Fibroblast of skin of left biceps (primary cell): Measurements from ENCODE around the gene ANKZF1.
"Not testable (repeated sequence)": the region's sequence is repeated elsewhere in the genome, so short reads cannot be mapped to it uniquely, and the experiment has no call there.

ENCODE experiments used
- DNase-seq, 2 experiments: peaks; one replicate each; pipeline ENCODE4 v3.0.0-alpha.2; 2013; ENCODE audit warnings: low read depth in 2 of 2

ANKZF1 gene

DNA sequence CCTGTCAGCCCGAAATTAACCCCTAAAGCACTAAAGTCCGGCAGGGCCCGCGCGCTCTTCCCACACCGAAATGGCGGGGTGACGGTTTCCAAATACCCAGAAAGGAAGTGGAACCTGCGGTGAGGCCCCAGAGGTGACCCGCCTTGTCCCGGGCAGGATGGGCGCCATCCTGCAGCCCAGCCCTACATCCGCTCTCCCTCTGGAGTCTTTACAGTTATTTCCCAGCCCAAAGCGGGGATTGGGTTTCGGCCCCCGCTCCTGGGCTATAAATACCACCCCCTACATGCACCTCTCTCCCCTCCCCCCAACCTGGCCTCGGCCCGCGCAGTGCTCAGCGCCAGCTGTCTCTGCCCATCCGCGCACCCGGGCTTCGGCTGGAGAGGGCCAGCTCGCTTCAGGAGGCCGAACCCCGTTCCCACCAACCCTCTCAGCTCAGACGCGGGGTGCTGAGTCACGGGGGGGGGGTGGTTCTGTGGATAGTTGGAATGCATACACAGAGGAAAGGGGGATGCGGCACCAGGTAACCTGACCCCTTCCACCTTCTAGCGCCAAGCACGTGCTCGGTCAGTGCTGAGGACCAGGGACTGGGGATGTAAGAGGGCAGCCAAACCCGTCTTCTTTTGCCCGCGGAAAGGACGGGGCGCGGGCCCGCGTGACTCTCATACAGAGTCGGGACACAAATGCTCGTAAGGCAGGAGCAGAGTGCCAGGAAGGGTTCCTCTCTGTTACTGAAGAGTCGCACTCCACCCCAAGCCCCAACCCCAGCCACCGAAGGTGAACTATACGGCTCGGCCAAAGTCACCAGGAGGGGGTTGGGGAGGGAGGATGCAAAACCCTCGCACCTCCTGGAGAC, 23.5 kb downstream of the ANKZF1 start, which contains the start of gene TUBA4B:
Gene TUBA4B (plus strand): TSS at position 344 of the 853 bp plus-strand sequence. CDS start 165 bp downstream, at position 509.
- DNase-seq = no peak

DNA sequence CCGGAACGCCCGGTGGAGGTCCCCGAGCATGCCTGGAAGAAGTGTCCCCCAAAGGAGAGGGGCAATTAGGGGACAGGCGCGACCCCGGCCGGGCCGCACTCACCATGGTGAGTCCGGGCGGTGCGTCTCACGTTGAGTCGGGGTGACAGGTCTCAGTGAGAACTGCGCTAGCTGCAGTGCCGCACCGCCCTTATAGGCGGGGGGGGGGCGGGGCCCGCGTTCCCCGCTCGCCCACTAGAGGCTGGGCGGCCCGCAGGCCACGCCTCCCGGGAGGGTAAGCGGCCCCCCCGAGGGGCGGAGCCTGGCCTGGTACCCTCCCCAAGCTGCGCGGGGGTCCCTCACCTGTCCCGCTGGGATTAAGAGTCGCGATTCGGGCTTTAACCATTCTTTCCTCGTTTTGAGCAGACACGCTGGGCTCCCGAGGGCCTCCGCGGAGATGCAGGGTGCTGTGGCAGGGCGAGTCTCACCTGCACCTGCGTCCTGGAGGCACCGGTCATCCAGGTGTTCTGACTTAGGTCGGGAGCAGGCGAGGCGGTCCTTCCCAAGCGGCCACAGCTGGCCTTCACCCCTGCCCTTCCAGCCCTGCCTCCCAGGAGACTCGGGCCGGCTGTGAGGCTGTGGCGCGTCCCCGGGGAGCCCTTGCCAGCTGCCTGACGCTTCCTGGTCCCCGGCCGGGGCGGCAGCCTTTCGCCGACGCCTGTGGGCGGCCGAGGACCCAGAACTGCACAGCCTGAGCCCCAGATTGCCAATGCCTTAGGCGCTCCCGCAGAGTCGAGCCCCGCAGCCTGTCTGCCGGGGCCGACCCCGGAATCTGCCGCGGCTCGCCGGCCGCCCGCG, 24.4 kb downstream of the ANKZF1 start, which contains the start of gene TUBA4A:
Gene TUBA4A (minus strand): TSS at position 166 of the 837 bp plus-strand sequence. CDS start 60 bp downstream, at position 106.
- DNase-seq = no peak

DNA sequence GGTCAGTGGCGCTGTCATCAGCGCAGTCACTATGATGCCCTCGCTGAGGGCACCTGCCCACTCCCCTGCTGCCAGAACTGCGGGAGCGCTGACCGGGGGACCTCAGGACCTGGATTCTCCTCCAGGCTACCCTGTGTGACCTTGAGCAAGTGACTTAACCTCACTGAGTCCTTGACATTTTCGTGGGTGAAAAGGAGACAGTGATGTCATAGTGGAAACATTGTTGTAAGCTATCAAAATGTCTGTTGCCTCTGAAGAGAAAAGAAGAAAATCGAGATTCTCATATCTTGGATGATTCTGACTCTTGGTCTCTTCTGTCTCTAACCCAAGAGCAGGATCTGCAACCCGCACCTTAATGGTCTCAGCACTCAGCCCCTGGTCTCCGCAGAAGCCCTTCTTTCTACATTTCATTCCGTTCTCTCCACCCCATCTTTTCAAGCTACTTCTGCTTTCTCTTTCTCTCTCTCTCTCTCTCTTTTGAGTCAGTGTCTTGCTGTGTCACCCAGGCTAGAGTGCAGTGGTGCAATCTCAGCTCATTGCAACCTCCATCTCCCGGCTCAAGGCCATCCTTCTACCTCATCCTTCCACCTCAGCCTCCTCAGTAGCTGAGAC, 25.1 kb downstream of the ANKZF1 start:
- no peak for DNase-seq

DNA sequence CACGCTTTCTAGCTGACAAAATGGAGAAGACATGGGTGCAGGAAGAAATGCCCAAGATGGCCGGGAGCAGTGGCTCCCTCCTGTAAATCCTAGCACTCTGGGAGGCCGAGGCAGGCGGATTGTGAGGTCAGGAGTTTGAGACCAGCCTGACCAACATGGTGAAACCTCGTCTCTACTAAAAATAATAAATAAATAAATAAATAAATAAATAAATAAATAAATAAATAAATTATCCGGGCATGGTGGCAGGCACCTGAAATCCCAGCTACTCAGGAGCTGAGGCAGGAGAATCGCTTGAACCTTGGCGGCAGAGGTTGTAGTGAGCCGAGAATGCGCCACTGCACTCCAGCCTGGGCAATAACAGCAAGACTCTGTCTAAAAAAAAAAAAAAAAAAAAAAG, 29.3 kb downstream of the ANKZF1 start:
- DNase-seq = not testable (repeated sequence)

DNA sequence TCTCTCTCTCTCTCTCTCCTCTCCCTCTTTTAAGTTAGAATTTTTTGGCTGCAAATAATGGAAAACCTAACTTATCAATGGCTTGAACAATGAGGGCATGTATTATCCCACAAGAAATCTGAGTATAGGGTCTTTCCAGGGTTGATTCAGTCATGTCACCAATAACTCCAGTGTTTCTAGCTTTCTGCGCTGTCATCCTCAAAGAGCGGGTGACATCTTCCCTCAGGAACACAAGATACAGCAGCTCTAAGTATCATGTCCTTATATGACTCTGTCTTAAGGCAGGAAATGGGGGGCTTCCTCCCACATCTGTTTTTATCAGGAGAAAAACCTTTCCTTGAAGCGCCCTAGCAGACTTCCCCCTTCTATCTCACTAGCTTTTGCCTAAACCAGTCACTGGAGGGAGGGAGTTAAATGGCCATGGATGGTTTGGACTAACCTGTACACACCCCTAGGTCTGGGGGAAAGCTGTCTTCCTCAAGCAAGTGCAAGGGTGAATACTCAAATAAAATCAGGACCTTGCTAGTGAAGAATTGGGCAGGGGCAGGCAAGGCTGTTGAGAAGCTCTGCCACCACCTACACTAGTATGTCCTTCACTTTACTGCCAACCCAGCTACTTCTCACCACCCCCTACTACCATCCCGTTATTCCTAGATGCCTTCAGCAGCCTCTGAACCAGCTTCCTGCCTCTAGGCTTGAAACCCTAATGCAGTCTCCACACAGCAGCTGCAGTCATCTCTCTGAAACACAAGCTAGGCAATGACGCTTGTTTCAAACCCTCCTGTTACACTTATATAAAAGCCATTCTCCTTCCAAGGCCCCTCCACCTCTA, 31.6 kb downstream of the ANKZF1 start:
- DNase-seq = no peak

DNA sequence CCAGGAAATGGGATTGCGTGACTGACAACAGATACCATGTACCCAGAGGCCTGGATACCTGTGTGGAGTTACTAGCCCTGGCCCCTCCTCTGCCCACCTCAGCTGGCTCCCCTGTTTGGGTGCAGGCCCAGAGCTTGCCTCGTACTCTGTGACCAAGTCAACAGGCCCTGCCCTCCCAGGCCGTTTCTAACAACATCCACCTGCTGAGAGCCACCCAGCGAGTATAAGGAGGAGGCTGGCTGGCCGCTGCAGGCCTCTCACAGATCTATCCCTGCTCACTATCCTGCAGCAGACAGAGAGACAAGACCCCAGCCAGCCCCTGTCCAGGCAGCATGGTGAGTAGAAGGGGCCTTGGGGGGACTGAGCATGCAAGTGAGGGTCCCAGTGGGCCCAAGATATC, 36.6 kb downstream of the ANKZF1 start:
- no peak for DNase-seq

DNA sequence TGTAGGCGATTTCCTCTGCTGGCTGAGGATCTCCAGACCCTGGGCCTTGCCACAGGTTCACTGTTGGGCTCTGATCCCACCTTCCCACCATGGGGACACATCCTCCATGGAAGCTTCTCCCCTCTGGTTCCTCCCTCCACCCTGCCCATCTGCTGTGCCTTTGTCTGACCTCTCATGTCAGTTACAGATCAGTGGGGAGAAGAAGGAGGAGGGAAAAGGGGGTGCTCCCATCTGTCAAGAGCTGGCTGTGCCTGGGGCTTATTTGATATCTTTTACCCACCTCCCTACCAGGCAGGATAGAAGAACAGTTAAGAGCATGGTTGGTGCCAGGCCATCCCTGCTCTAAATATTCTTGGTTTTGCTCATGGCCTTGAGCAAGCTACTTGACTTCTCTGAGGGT, 37.3 kb downstream of the ANKZF1 start:
- no peak for DNase-seq

DNA sequence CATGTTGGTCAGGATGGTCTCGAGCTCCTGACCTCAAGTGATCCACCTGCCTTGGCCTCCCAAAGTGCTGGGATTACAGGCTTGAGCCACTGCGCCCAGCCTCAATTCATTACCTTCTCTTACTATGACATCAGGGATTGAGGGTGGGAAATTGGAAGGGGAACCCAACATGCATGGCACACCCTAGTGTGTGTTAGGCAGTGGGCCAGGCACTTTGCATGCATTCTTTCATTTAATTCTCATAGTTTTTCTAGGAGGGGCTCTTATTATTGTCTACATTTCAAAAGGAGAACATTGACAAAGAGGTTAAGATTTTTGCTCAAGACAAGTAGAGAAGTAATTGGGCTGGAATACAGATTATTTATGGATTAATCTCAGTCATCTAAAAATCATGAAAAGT, 38.7 kb downstream of the ANKZF1 start:
- DNase-seq = no peak

DNA sequence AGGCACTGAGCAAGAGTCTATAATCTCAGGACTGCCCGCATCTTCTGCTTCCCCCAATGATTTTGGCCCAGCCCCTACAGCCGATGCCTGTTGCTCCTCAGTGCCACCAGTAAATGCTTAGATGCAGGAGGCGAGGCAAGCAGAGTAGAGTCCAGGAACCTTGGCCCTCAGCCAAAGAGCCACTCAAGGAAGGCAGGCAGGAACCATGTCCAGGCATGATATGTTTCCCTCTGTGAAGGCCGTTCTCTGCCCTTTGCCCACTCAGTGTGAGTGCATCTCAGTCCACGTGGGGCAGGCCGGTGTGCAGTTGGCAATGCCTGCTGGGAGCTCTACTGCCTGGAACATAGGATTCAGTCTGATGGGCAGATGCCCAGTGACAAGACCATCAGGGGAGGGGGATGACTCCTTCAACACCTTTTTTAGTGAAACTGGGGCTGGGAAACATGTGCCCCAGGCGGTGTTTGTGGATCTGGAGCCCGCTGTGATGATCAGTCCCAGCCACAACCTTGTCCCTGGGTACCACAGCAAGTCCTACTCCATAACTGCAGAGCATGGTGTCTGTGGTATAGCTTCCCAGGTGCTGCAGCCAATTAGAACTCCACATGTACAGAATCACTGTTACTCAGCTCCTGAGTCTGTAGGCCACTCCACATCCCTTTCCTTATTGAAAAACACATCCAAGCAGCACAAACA, 39.9 kb downstream of the ANKZF1 start:
- no peak for DNase-seq

DNA sequence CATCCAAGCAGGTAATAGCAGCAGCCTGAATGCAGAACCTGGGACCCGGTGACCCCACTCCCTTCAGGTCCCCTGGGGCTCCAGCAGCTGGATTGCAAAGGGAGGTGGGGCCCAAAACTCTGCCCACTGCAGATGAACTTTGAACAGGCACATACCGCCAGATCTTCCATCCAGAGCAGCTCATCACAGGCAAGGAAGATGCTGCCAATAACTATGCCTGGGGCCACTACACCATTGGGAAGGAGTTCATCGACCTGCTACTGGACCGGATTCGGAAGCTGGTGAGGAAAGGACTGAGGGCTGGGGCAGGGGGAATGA, 40.4 kb downstream of the ANKZF1 start:
- no peak for DNase-seq

DNA sequence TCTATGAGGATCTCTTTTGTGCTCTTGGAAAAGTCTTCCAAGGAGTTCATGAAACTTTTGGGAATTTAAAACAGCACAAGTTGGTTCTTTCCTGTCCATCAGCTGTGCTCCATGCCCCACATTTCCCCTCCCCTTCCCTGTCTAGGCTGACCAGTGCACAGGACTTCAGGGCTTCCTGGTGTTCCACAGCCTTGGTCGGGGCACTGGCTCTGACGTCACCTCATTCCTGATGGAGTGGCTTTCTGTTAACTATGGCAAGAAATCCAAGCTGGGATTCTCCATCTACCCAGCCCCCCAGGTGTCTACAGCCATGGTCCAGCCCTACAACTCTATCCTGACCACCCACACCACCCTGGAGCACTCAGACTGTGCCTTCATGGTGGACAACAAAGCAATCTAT, 41.4 kb downstream of the ANKZF1 start:
- no peak for DNase-seq

DNA sequence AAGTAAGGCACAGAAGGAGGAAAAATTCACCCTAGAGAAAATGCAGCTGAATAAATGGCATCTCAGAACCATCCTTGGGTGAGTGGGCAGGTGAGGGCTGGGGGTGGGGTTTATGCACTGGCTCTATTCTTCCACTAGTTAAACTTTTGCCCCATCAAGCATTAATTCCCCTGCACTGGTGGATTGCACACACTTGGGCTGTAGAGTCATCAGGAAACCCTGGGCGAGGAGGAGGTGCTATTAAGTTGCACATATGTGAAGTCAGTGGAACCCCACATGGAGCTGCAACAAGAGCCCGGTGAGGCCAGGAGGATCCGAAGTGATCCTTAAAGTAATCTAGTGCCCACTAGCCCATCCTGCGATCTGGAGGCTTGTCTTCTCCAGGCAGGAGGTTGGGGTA, 42.8 kb downstream of the ANKZF1 start:
- no peak for DNase-seq

DNA sequence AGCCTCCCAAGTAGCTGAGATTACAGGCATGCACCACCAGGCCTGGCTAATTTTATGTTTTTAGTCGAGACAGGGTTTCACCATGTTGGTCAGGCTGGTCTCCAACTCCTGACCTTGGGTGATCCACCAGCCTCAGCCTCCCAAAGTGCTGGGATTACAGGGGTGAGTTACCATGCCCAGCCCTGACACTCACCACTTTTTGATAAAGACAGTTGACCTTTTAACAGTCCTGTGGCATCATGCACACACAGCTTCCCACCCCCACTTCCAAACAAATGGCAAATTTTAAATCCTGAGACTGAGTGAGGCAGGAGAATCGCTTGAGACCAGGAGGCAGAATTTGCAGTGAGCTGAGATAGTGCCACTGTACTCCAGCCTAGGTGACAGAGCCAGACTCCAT, 43.4 kb downstream of the ANKZF1 start:
- no peak for DNase-seq

DNA sequence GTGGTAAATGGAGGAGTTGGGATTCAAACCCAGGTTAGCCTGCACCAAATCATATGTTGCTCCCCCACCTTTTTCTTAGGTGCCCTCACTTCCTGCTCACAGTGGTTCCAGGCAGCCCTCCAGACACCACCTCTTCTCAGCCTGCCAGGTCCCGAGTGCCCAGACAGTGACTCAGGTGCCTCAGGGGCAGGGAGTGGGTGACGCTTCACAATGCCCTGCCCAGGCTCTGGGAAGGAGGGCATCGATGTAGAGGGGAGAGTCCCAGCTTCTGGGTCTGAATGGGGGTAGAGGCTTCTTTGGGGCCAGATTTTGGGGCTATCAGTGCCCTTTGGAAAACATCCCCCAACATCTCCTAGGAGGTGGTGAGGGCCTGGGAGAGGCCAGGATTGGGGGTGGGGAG, 44.3 kb downstream of the ANKZF1 start:
- no peak for DNase-seq

DNA sequence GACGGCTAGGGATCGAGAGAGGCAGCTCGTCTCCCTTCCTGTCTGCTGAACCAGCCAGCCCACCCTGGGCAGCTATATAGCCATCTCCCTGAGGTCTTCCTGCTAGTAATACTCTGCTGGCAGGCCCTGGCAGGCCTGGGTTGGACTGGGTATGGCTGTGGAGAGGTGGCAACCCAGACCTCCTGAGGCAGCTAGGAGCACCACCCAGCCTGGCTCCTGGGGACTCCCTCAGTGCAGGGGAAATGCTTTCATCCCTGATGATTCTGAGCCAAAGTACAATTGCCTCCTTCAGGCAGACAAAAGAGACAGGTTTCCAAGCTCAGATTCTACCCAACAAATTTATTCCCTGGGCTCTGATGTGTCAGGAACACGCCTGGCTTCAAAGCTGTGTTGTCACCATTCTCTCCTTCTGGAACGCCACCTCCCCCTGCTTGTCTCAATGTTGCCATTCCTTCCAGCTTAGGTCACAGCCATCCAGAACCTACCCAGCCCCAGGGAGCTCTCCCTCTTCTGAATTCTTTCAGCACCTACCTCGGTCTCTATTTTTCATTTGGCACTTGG, 44.8 kb downstream of the ANKZF1 start:
- peak; percentile 49 to 50 for DNase-seq

DNA sequence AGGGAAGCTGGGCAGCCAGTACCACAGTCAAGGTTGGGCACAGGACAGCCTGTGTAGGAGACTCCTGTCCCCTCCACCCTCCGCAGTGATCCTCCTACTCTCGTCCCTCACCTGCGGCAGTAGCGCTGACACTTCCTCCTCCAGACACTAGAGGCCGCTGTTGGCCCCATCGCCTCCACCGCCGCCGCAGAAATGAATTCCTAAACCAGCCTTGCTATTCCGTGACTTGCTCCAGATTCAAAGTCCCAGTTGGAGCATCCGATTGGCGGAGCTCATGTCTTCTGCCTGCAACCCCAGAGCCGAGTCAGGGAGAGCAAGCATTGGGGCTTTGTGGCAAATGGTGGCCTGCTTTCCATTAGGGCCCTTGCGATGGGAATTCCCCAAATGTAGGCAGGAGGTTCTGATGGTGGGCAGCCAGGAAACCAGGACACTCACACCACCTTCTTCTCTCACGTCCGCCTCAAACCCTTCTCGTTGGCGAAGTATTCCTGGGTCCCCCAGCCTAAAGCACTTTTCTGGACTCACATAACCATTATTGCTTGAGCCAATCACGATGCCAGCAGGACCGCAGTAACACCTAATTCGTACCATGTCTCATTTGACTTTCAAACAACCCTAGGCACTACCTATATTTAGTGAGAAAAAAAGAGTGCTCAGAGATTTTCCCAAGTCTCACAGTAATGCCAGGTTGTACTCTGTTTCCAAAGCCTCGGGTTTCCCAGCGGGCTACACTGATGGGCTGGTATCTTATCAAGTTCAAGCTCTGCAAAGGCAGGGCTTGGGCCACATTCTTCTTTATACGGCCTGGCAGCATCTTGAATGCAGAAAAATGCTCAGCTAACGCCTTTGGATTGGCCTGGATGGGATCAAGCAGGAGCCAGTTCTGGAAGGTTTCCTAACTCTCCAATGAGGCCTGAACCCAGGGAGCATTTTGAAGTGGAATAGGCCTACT, 48.4 kb downstream of the ANKZF1 start:
- peak; percentile 46 to 54 for DNase-seq

DNA sequence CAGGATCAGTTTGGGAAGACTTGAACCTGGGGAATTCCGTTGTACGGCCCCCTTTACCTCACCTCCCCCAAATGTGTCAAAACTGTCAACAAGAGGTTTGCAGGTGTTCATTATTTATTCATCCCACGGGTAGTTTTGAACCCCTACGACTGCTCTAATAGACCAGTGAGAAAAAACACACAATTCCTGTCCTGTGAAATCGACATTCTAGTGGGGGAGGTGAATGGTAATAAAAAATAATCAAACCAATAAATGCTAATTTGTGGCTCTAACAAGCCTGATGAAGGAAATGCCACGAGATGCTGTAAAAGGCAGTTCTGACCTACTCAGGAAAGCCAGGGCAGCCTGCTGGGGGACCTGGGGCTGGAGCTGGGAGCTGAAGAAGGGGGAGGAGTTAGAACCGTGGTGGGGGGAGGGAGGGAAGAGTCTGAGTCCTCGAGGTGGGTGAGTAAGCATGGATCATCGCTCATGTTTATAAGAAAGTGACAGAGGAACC, 49.1 kb downstream of the ANKZF1 start:
- DNase-seq = no peak

DNA sequence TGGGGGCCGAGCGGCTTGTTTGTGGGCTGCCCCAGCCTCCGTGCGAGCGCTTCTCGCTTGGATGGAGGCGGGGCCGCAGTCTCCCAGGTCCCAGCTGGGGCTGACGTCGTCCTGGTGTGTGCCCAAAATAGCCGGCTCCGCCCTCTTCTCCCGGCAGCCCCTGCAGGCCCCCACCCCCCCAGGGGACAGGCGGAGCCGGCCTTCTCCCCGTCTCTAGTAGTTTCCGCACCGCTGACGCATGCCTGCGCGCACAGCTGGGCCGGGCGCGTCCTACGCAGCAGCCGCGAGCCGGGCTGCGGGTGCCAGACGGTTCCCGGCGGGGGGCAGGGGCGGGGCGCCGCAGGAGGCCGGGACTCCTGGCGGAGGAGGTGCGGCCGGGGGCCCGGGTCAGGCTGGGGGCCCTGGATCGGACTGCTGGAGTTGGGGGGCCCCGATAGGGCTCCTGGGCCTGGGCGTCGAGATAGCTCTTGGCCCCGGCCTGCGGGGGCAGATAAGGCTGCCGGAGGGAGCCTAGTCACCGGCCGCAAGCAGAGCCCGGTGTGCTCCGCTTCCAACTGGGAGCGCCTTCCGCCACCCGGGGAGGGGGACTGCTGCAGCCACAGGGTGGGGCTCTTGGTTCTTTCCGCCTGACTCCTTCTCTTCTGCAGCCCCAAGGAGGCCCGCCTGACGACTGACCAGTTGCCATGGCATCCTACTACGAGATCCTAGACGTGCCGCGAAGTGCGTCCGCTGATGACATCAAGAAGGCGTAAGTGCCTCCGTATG, 49.7 kb downstream of the ANKZF1 start, which contains the start of gene DNAJB2:
Gene DNAJB2 (plus strand): TSS at position 216 of the 765 bp plus-strand sequence. CDS start 468 bp downstream, at position 684.
- DNase-seq = peak; percentile 98
